K562 (cell line): ENCODE results near the gene LY6G6C. TPM values are rescaled to one million over a fixed set of nuclear protein-coding genes. Genes with fewer than 3 reads are reported as not detected.

Experiments
- ARID2 ChIP-seq: fragments of 450-650 bp; IDR thresholded peaks from 2 replicates; pipeline ENCODE4 v1.6.1; 2017; ENCODE audit warnings: antibody characterized with exemption, mild to moderate bottlenecking
- BHLHE40 ChIP-seq: IDR thresholded peaks from 2 replicates; pipeline ENCODE4 v1.6.1; 2011; ENCODE audit warnings: low read length, improper control_type of control experiment
- CBX5 ChIP-seq: IDR thresholded peaks from 2 replicates; pipeline ENCODE4 v1.6.1; 2014; ENCODE audit warnings: low read depth, borderline replicate concordance
- COPS2 ChIP-seq: fragments of 450-650 bp; conservative IDR thresholded peaks from 2 replicates; pipeline ENCODE4 v1.6.1; 2016; ENCODE audit warnings: mild to moderate bottlenecking, moderate library complexity
- KHSRP ChIP-seq: fragments of 450-650 bp; IDR thresholded peaks from 2 replicates; pipeline ENCODE4 v1.6.1; 2017
- KLF6 ChIP-seq: fragments of 250-450 bp; sonication (Bioruptor Pico); IDR thresholded peaks from 2 replicates; pipeline ENCODE4 v1.4.0; 2020; ENCODE audit warnings: mild to moderate bottlenecking, moderate library complexity, borderline replicate concordance
- PCBP2 ChIP-seq: fragments of 200-400 bp; formaldehyde crosslinking; IDR thresholded peaks from 2 replicates; pipeline ENCODE4 v1.6.1; 2018; ENCODE audit warnings: low read length, low read depth, mild to moderate bottlenecking, moderate library complexity; ENCODE audit not compliant: poor library complexity, severe bottlenecking
- PREB ChIP-seq: sonication (generic); formaldehyde crosslinking; IDR thresholded peaks from 2 replicates; pipeline ENCODE4 v1.8.1; 2023; ENCODE audit warnings: mild to moderate bottlenecking, missing genetic modification reagents
- PRPF4 ChIP-seq: fragments of 200-400 bp; formaldehyde crosslinking; IDR thresholded peaks from one replicate; pipeline ENCODE4 v1.6.1; 2017; ENCODE audit warnings: low read length, low read depth, mild to moderate bottlenecking; ENCODE audit not compliant: insufficient read depth, poor library complexity, severe bottlenecking
- RCOR1 ChIP-seq, 2 experiments: IDR thresholded peaks; 2 replicates each; pipeline ENCODE4 v1.6.1; 2012; ENCODE audit warnings: low read depth in 2 of 2, low read length in 2 of 2, borderline replicate concordance in 1 of 2, improper control_type of control experiment in 1 of 2
- SNRNP70 ChIP-seq: fragments of 200-400 bp; formaldehyde crosslinking; optimal IDR thresholded peaks from 2 replicates; pipeline ENCODE3; 2017; ENCODE audit warnings: low read depth, low read length
- TAF7 ChIP-seq: fragments of 450-650 bp; IDR thresholded peaks from 2 replicates; pipeline ENCODE4 v1.6.1; 2016; ENCODE audit warnings: missing genetic modification characterization, missing compliant biosample characterization
- U2AF2 ChIP-seq: fragments of 200-400 bp; formaldehyde crosslinking; optimal IDR thresholded peaks from 2 replicates; pipeline ENCODE3; 2017; ENCODE audit warnings: low read depth, mild to moderate bottlenecking, low read length
- ZNF174 ChIP-seq: fragments of 250-450 bp; sonication (Bioruptor Pico); IDR thresholded peaks from 2 replicates; pipeline ENCODE4 v1.4.0; 2020; ENCODE audit warnings: mild to moderate bottlenecking
- ZNF184 ChIP-seq: sonication (generic); formaldehyde crosslinking; IDR thresholded peaks from 2 replicates; pipeline ENCODE4 v1.5.0; 2020; ENCODE audit warnings: missing genetic modification reagents
- ZNF274 ChIP-seq: IDR thresholded peaks from 2 replicates; pipeline ENCODE4 v1.6.1; 2011; ENCODE audit warnings: low read depth, mild to moderate bottlenecking, low read length, moderate library complexity, borderline replicate concordance
- ZNF347 ChIP-seq: fragments of 450-650 bp; formaldehyde crosslinking; IDR thresholded peaks from 2 replicates; pipeline ENCODE4 v1.4.0; 2020; ENCODE audit warnings: low read depth, mild to moderate bottlenecking, moderate library complexity
- ZNF431 ChIP-seq: sonication (generic); formaldehyde crosslinking; IDR thresholded peaks from 2 replicates; pipeline ENCODE4 v1.8.0; 2022; ENCODE audit warnings: mild to moderate bottlenecking, missing genetic modification reagents
- ZNF717 ChIP-seq: fragments of 250-450 bp; sonication (Bioruptor Pico); IDR thresholded peaks from 2 replicates; pipeline ENCODE4 v1.5.0; 2021
- ZNF764 ChIP-seq: fragments of 250-450 bp; sonication (Bioruptor Pico); IDR thresholded peaks from 2 replicates; pipeline ENCODE4 v1.4.0; 2020; ENCODE audit warnings: low read depth, mild to moderate bottlenecking, moderate library complexity
- polyA plus RNA-seq, 8 experiments: library from polyadenylated mRNA; depleted of rRNA in 4 of 8; stranded (reverse) in 5 of 8; unstranded in 3 of 8; fragments of >200 nt; fragmentation: Nextera tagmentation in 2 of 8; fragmentation: Illumina TruSeq in 1 of 8; extraction: Ambion mirVana in 2 of 8; extraction: Trizol in 1 of 8; gene quantifications; 2 replicates each; pipeline versions ENCODE4 v1.2.1 to v1.2.3, GENCODE V29; 2011 to 2014; ENCODE audit warnings: inconsistent platforms in 1 of 8, missing spikeins in 1 of 8
- total RNA-seq, 7 experiments: library from RNA; depleted of rRNA in 6 of 7; stranded (reverse); fragments of >200 nt in 6 of 7; fragmentation: Illumina TruSeq in 2 of 7; extraction: Trizol in 2 of 7; gene quantifications; 2 replicates each; pipeline versions ENCODE4 v1.2.1 to v1.2.3, GENCODE V29; 2011 to 2021; ENCODE audit warnings: low replicate concordance in 1 of 7
- TF ChIP-seq, protein P1 (sequence below): fragments of 450-650 bp; IDR thresholded peaks from 2 replicates; pipeline ENCODE4 v1.6.1; 2016; ENCODE audit warnings: missing biosample characterization, missing genetic modification characterization
- TF ChIP-seq, protein P2 (sequence below): sonication (generic); formaldehyde crosslinking; IDR thresholded peaks from 2 replicates; pipeline ENCODE4 v1.8.0; 2022; ENCODE audit warnings: mild to moderate bottlenecking, missing genetic modification reagents
- TF ChIP-seq, protein P3 (sequence below): fragments of 450-650 bp; formaldehyde crosslinking; IDR thresholded peaks from 2 replicates; pipeline ENCODE4 v1.4.0; 2020; ENCODE audit warnings: mild to moderate bottlenecking, moderate library complexity

Gene LY6G6C
- total and polyA plus RNA-seq, 9 of the 15 experiments (the other 6 are each of a cell fraction or from before 2014, with no cell fraction given) = 0.06 to 0.20 TPM; not detected in 7

GRCh38 chr6:31736021-31736767 is 14.6 kb upstream of the LY6G6C start, which contains the start of gene CLIC1 (continued):
- TF ChIP-seq PRPF4 = no peak
- TF ChIP-seq TAF7 (tag) = peak; percentile 80
- no peak for TF ChIP-seq PCBP2
- TF ChIP-seq U2AF2 = no peak
- TF ChIP-seq, protein P1, sequence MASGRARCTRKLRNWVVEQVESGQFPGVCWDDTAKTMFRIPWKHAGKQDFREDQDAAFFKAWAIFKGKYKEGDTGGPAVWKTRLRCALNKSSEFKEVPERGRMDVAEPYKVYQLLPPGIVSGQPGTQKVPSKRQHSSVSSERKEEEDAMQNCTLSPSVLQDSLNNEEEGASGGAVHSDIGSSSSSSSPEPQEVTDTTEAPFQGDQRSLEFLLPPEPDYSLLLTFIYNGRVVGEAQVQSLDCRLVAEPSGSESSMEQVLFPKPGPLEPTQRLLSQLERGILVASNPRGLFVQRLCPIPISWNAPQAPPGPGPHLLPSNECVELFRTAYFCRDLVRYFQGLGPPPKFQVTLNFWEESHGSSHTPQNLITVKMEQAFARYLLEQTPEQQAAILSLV (tag) = 0 out of 2 replicates have a peak, but pooled peaks have one; percentile 55
- TF ChIP-seq CBX5 = no peak
- TF ChIP-seq ZNF431 (CRISPR knock-in tag) = no peak
- TF ChIP-seq ZNF174 (CRISPR knock-in tag) = 0 out of 2 replicates have a peak, but pooled peaks have one; percentile 7
- TF ChIP-seq ZNF764 (CRISPR knock-in tag) = no peak
- peak in 1 of 2 experiments; percentile 90; a peak in 2 of 4 replicates for TF ChIP-seq RCOR1 (IDR thresholded peaks at IDR 0.05; ENCODE audit: borderline replicate concordance in 1 of 2, low read depth in 2 of 2, low read length in 2 of 2)
- TF ChIP-seq BHLHE40 = no peak; the same call in 1 of the 2 replicates
- TF ChIP-seq PREB (CRISPR knock-in tag) = no peak
- TF ChIP-seq KHSRP = 0 out of 2 replicates have a peak, but pooled peaks have one; percentile 23
- TF ChIP-seq ZNF717 (CRISPR knock-in tag) = peak; percentile 56
- TF ChIP-seq KLF6 = peak; percentile 90
- TF ChIP-seq, protein P2, sequence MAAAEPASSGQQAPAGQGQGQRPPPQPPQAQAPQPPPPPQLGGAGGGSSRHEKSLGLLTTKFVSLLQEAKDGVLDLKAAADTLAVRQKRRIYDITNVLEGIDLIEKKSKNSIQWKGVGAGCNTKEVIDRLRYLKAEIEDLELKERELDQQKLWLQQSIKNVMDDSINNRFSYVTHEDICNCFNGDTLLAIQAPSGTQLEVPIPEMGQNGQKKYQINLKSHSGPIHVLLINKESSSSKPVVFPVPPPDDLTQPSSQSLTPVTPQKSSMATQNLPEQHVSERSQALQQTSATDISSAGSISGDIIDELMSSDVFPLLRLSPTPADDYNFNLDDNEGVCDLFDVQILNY (CRISPR knock-in tag) = peak; percentile 68
- no peak for TF ChIP-seq SNRNP70
- TF ChIP-seq ARID2 = no peak
- TF ChIP-seq, protein P3, sequence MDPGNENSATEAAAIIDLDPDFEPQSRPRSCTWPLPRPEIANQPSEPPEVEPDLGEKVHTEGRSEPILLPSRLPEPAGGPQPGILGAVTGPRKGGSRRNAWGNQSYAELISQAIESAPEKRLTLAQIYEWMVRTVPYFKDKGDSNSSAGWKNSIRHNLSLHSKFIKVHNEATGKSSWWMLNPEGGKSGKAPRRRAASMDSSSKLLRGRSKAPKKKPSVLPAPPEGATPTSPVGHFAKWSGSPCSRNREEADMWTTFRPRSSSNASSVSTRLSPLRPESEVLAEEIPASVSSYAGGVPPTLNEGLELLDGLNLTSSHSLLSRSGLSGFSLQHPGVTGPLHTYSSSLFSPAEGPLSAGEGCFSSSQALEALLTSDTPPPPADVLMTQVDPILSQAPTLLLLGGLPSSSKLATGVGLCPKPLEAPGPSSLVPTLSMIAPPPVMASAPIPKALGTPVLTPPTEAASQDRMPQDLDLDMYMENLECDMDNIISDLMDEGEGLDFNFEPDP = peak; percentile 81
- TF ChIP-seq ZNF347 = no peak
- no peak for TF ChIP-seq COPS2
- TF ChIP-seq ZNF274 = no peak
- TF ChIP-seq ZNF184 = no peak
